K562 (cell line): ENCODE data around the gene RPS23. TPM values are rescaled to one million over a fixed set of nuclear protein-coding genes. Genes with fewer than 3 reads are reported as not detected.

Experiments used
- ATAC-seq: fragments of 200-7000 bp; cut with Tn5 transposase; 3 replicates; pipeline ENCODE4 v1.9.1; 2020; ENCODE audit warnings: moderate library complexity
- BruUV-seq: library from RNA; stranded (reverse); fragments of 400-500 nt; replicated peaks from 2 replicates; lab custom pipeline; 2021; lab: Mats Ljungman, UMichigan
- CTCF ChIA-PET: fragments of 300-600 bp; formaldehyde crosslinking; extraction: SDS; loops from one replicate; lab custom pipeline; 2021; ENCODE audit warnings: low intra/inter-chr PET ratio; lab: Yijun Ruan, JAX
- POLR2A ChIA-PET: fragments of 300-600, 350-650 bp; sonication (Branson Sonifier 250); formaldehyde crosslinking; extraction: SDS; loops from one replicate; lab custom pipeline; 2021; ENCODE audit warnings: antibody characterized with exemption, inconsistent platforms; lab: Yijun Ruan, JAX
- DNase-seq, 4 experiments: peaks; one replicate each; pipeline versions ENCODE4 v3.0.0 to v3.0.0-alpha.2; 2011 to 2018; ENCODE audit warnings: low spot score in 3 of 4, mixed read lengths in 3 of 4; ENCODE audit errors: extremely low read depth in 1 of 4
- FAIRE-seq: peaks from 2 replicates; lab custom pipeline; 2011; peaks lifted over from hg19 to GRCh38; lab: Jason Lieb, UNC
- H2AFZ ChIP-seq: 2 replicates; pipeline ENCODE4 v1.6.0; 2011; ENCODE audit warnings: low read depth, low read length, control low read depth, inconsistent platforms
- H3K27ac ChIP-seq: fragments of 200-600 bp; 3 replicates; pipeline ENCODE4 v1.8.0; 2011; ENCODE audit warnings: low read depth, mild to moderate bottlenecking, control low read depth, inconsistent platforms, low read length, moderate library complexity, mixed read lengths; ENCODE audit errors: extremely low read depth
- H3K27me3 ChIP-seq, 2 experiments: fragments of 300-600 bp in 1 of 2; 2 replicates in 1 of 2; 3 replicates in 1 of 2; pipeline versions ENCODE4 v1.6.0 to v1.8.0; 2011; ENCODE audit warnings: inconsistent platforms in 2 of 2, low read length in 2 of 2, mild to moderate bottlenecking in 1 of 2, mixed read lengths in 1 of 2, moderate library complexity in 1 of 2; ENCODE audit not compliant: control insufficient read depth in 2 of 2, insufficient read depth in 2 of 2
- H3K36me3 ChIP-seq: fragments of 300-600 bp; 3 replicates; pipeline ENCODE4 v1.8.0; 2011; ENCODE audit warnings: mild to moderate bottlenecking, low read length, inconsistent platforms; ENCODE audit not compliant: control insufficient read depth, insufficient read depth
- H3K4me1 ChIP-seq, 2 experiments: fragments of 200-600 bp in 1 of 2; replicated peaks in 1 of 2; 2 replicates in 1 of 2; 3 replicates in 1 of 2; pipeline versions ENCODE4 v1.5.1 to v1.8.0; 2011; ENCODE audit warnings: inconsistent platforms in 2 of 2, low read length in 2 of 2, mild to moderate bottlenecking in 1 of 2, mixed read lengths in 1 of 2, moderate library complexity in 1 of 2; ENCODE audit not compliant: control insufficient read depth in 2 of 2, insufficient read depth in 2 of 2
- H3K4me2 ChIP-seq: 2 replicates; pipeline ENCODE4 v1.6.1; 2011; ENCODE audit warnings: low read length, control low read depth, inconsistent platforms, mixed read lengths; ENCODE audit not compliant: insufficient read depth
- H3K4me3 ChIP-seq: fragments of 200-600 bp; sonication (generic), shearing (Covaris generic); 2 replicates; pipeline ENCODE4 v1.5.1; 2016; ENCODE audit warnings: control low read depth, inconsistent platforms
- H3K79me2 ChIP-seq: fragments of 200-600 bp; 3 replicates; pipeline ENCODE4 v1.8.0; 2011; ENCODE audit warnings: low read length, inconsistent platforms; ENCODE audit not compliant: control insufficient read depth, insufficient read depth
- H3K9ac ChIP-seq, 2 experiments: 2 replicates each; pipeline versions ENCODE4 v1.6.0 to v1.6.1; 2011; ENCODE audit warnings: low read depth in 2 of 2, low read length in 2 of 2, control low read depth in 1 of 2, inconsistent platforms in 1 of 2, mild to moderate bottlenecking in 1 of 2, mixed read lengths in 1 of 2; ENCODE audit not compliant: insufficient read depth in 1 of 2
- H3K9me1 ChIP-seq: one replicate; pipeline ENCODE4 v1.6.0; 2011; ENCODE audit warnings: inconsistent platforms, mild to moderate bottlenecking, low read length, moderate library complexity; ENCODE audit not compliant: control insufficient read depth, insufficient read depth
- H3K9me3 ChIP-seq: replicated peaks from 2 replicates; pipeline ENCODE4 v1.5.1; 2011; ENCODE audit warnings: low read depth, low read length, inconsistent platforms; ENCODE audit not compliant: control insufficient read depth, insufficient read depth
- H4K20me1 ChIP-seq: replicated peaks from 2 replicates; pipeline ENCODE4 v1.6.1; 2011; ENCODE audit warnings: low read length, inconsistent platforms, mixed read lengths; ENCODE audit not compliant: control insufficient read depth, insufficient read depth
- PHF20 ChIP-seq: fragments of 450-650 bp; IDR thresholded peaks from 2 replicates; pipeline ENCODE4 v1.6.1; 2018; ENCODE audit not compliant: partially characterized antibody
- SMARCC2 ChIP-seq: fragments of 450-650 bp; IDR thresholded peaks from 2 replicates; pipeline ENCODE4 v1.6.1; 2017; ENCODE audit warnings: antibody characterized with exemption, moderate library complexity, mild to moderate bottlenecking, low read depth
- TCF7L2 ChIP-seq: fragments of 150-350 bp; IDR thresholded peaks from 2 replicates; pipeline ENCODE4 v1.6.1; 2016; ENCODE audit warnings: low read depth, mild to moderate bottlenecking, low read length, moderate library complexity
- ZNF586 ChIP-seq: fragments of 450-650 bp; formaldehyde crosslinking; conservative IDR thresholded peaks from 2 replicates; pipeline ENCODE4 v1.4.0; 2020; ENCODE audit warnings: mild to moderate bottlenecking, moderate library complexity
- ZSCAN32 ChIP-seq: fragments of 450-650 bp; formaldehyde crosslinking; IDR thresholded peaks from 2 replicates; pipeline ENCODE4 v1.4.0; 2020; ENCODE audit warnings: mild to moderate bottlenecking, moderate library complexity
- WGBS: fragments of 100-300 bp; shearing (Covaris generic); methylation state at CpG from one replicate; pipeline ENCODE4 v1.1.6; 2016; ENCODE audit warnings: low coverage, mixed read lengths; ENCODE audit not compliant: insufficient coverage; ENCODE audit errors: missing lambda C conversion rate; 5-methylcytosine and 5-hydroxymethylcytosine counted together
- in situ Hi-C: fragments of 300-500 bp; cut with MboI; formaldehyde crosslinking; loops from 4 replicates; pipeline ENCODE4 v1.15.0; 2018; ENCODE audit warnings: inconsistent platforms, mixed read lengths
- intact Hi-C: fragments of 100-400 bp; cut with micrococcal nuclease; formaldehyde crosslinking; loops from 2 replicates; pipeline ENCODE4 v1.14.2; 2022
- polyA plus RNA-seq, 8 experiments: library from polyadenylated mRNA; depleted of rRNA in 4 of 8; stranded (reverse) in 5 of 8; unstranded in 3 of 8; fragments of >200 nt; fragmentation: Nextera tagmentation in 2 of 8; fragmentation: Illumina TruSeq in 1 of 8; extraction: Ambion mirVana in 2 of 8; extraction: Trizol in 1 of 8; gene quantifications; 2 replicates each; pipeline versions ENCODE4 v1.2.1 to v1.2.3, GENCODE V29; 2011 to 2014; ENCODE audit warnings: inconsistent platforms in 1 of 8, missing spikeins in 1 of 8
- total RNA-seq, 7 experiments: library from RNA; depleted of rRNA in 6 of 7; stranded (reverse); fragments of >200 nt in 6 of 7; fragmentation: Illumina TruSeq in 2 of 7; extraction: Trizol in 2 of 7; gene quantifications; 2 replicates each; pipeline versions ENCODE4 v1.2.1 to v1.2.3, GENCODE V29; 2011 to 2021; ENCODE audit warnings: low replicate concordance in 1 of 7
- TF ChIP-seq, protein P1 (sequence below): sonication (generic); formaldehyde crosslinking; IDR thresholded peaks from 2 replicates; pipeline ENCODE4 v1.8.0; 2023; ENCODE audit warnings: mild to moderate bottlenecking, missing genetic modification reagents

RPS23 gene
- total and polyA plus RNA-seq, 9 of the 15 experiments (the other 6 are each of a cell fraction or from before 2014, with no cell fraction given), result 3,252 to 10,689 (median 6,302) TPM

DNA sequence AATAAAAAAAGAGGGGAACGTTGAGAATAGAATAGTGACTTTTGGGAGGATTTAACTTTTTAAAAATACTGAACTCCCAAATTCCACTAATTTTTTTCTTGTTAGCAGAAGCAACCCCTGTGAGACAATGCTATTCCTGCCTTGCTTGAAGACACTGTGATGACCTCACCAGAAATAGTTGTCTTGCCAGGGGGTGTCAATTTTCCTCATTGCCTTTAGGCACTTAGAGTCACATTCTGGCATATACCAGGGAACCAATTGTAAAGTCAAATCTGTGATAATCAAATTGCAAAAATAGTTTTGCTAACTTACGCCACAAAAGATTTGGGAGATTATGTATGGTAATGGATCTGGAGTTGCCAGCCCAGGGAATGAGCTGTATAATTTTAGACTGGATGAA lies 42.8 kb upstream of the RPS23 start:
- Histone ChIP-seq H3K9ac (no peak overlapping the region), H3K9me1 (no peaks in the 10 kb centered on the region), H3K79me2 (no peaks in the 10 kb centered on the region), H3K4me2 (no peak overlapping the region), H3K27me3 (peaks cover 0 to 8% of the 10 kb centered on the region in 2 experiments; a peak in 4 of 5 replicates), H3K9me3 (no peaks in the 10 kb centered on the region), H3K4me3 (no peak overlapping the region), H3K4me1 (no peaks in the 10 kb centered on the region), H3K27ac (no peak overlapping the region), H3K36me3 (no peaks in the 10 kb centered on the region), H2AFZ (no peak overlapping the region), H4K20me1 (no peaks in the 10 kb centered on the region)
- ATAC-seq (no peak), FAIRE-seq (no peak), DNase-seq (no peak)
- TF ChIP-seq PHF20 (no peak), SMARCC2 (no peak), TCF7L2 (no peak), ZNF586 (CRISPR knock-in tag) (no peak), ZSCAN32 (CRISPR knock-in tag) (no peak)
- TF ChIP-seq, protein P1, sequence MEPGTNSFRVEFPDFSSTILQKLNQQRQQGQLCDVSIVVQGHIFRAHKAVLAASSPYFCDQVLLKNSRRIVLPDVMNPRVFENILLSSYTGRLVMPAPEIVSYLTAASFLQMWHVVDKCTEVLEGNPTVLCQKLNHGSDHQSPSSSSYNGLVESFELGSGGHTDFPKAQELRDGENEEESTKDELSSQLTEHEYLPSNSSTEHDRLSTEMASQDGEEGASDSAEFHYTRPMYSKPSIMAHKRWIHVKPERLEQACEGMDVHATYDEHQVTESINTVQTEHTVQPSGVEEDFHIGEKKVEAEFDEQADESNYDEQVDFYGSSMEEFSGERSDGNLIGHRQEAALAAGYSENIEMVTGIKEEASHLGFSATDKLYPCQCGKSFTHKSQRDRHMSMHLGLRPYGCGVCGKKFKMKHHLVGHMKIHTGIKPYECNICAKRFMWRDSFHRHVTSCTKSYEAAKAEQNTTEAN (CRISPR knock-in tag), result no peak
- WGBS, result 25% methylated on average over 2 of the region's 2 CpGs
- CTCF ChIA-PET, result no interaction called here
- POLR2A ChIA-PET, result no interaction called here
- BruUV-seq, result no TSS peak
- intact Hi-C loops, result no loop called here
- in situ Hi-C loops, result no loop called here
